ENCODE results near the gene CYTH4.

CYTH4 gene

GRCh38 chr22:37349043-37349814 lies 66.9 kb downstream of the CYTH4 start:
- DNase-seq: no peak

DNA sequence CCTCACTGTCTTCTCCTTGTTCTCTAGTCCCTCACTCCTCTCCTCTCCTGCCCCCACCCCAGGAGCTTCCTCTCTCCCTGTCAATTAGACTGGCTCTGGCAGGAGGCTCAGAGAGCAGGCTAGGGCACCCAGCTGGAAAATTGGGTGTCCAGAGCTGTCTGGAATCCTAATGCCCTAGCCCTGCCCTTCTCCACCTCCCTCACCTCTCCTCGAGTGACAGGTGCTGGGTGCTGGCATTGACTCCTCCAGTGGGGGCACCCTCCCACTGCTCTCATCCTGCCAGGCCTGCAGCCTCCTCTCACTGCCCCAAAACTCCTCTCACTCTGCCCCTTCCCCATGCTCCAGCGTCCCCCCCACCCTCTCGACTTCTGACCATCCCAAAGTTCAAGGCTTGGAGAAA lies 68.9 kb downstream of the CYTH4 start:
- DNase-seq: no peak

DNA sequence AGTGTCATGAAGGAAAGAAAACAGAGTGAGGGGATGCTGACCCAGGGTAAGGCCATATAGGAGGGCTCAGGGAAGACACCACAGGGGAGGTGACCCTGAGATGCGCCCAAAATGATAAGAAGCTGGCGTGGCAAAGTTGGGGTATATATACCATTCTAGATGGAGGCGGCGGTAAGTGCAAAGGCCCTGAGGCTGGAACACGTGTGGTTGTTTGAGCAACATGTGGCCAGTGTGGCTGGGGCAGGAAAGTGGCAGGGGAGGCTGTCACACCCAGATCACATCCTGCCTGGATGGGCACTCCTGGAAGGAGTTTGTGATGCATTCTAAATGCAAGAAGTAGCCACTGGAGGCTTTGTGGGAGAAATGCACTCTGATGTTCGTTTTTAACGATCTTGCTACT lies 70.2 kb downstream of the CYTH4 start:
- DNase-seq: no peak

GRCh38 chr22:37353839-37354238 lies 71.5 kb downstream of the CYTH4 start:
- DNase-seq: no peak

- no peak for DNase-seq
These were observed 72.0 kb downstream of the CYTH4 start for GRCh38 chr22:37354261-37354660.

DNA sequence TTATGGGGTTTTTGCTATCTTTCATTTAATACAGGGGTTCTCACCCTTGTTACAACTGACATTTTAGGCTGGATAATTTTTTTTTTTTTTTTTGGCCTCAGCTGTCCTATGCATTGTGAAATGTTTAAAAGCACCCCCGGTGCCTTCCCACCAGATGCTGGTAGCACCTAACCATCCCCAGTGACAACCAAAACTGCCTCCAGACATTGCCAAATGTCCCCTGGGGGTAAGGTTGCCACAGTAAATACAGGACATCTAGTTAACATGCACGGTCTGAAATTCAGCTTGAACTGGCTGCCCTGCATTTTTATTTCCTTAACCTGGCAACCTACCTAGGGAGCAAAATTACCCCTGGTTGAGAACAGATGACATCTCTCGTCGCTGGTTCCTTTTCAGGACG lies 72.4 kb downstream of the CYTH4 start:
- no peak for DNase-seq

DNA sequence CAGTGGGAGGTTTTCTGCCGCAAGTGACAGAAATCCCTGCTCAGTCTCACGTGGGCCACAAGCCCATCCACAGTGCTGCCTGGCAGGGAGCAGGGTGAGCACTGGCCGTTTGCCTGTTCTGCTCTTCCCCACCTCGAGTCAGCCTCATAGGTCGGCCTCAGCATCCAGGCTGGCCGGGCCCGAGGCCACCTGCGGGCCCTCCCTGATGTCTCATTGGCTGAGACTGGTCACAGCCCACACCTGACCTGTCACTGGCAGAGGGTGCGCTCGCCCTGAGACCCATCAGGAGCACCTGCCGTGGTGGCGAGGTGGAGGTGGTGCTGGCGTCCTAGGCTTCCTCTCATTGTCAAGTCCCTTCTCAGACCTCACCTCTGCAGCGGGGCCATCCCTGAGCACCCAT lies 72.9 kb downstream of the CYTH4 start:
- no peak for DNase-seq

- no peak for DNase-seq
These were observed 74.6 kb downstream of the CYTH4 start for GRCh38 chr22:37356922-37357321.

GRCh38 chr22:37357446-37358075 lies 75.3 kb downstream of the CYTH4 start:
- DNase-seq: no peak

DNA sequence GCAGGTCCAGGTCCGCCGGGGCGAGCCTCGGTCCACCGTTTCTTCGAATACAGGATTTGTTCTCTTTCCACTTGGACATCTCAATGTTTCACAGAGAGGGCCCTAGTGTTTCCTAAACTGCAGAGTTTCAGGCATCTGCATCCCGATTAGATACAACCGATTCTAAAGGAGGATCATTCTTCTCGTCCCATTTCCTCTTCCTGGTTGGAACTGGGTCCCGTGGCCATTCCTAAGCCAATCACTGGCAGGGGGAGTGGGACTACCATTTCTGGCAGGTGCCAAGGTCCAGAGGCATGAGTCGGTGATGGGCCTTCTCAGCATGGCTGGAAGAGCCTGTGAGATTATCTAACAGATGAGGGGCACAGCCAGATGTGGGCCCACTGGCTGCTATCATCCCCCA lies 76.1 kb downstream of the CYTH4 start:
- DNase-seq: no peak

DNA sequence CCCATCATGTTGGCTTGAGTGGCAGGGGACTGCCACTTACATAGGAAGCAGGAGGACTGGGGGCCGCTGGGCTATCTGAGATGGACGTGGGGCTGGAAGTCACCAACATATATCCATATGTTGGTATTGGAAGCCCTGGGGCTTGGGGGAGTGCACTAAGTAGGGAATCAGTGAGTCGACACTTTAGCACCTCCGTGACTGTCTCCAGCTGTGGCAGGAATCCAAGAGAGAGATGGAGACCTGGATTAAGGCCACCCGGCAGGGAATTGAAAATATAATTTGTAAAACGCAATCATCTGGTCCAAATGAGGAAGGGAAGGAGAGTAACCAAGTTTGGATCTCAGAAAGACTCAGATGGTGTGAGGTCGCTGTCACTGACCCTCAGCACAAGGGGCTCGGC lies 76.6 kb downstream of the CYTH4 start:
- DNase-seq: no peak

- no peak for DNase-seq
These were observed 80.3 kb downstream of the CYTH4 start for GRCh38 chr22:37362621-37363020.

DNA sequence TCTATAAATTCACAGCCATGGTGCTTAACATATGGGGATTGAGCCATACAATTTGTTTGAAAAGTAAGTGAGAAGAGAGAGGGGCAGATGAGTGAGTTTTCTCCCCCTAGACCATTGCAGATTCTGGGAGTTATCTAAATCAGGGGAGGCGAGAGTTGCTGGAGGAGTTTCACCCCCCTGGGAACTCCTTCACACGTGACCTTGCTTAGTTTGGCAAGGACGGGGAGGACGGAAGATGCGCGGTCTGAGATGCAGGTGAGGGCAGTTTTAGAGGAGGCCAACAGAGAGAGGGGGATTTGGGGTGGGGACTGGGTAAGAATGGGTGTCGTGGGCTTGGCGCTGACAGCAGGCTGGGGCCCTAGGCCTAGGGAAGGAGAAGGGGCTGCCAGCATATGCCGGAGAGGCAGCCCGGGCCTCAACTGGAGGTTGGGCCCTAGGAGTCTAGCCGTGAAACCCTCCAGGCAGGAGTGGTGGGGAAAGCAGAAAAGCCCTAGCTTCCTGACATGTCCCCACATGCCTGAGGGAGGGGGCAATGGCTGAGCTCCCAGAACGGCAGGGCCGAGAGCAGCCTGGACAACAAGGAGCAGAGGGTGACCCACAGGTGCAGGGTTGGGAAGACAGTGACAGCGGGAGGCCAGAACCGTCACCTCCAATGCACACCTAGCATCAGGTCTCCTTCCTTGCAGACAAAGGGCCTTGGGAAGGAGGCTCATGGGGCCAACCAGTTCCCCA lies 81.1 kb downstream of the CYTH4 start:
- DNase-seq: no peak

Measured in activated CD4-positive, alpha-beta T cell treated with anti-CD3 and anti-CD28 coated beads, Interleukin-2, amount 50 U/mL, for 48 hours (primary cell).